Subcutaneous abdominal adipose tissue (tissue), 5 donors: Measurements from ENCODE around the gene C3AR1.

Source experiments
- H3K27ac ChIP-seq: one replicate; pipeline ENCODE4 v1.7.0; 2013; ENCODE audit warnings: low read depth, mild to moderate bottlenecking, inconsistent platforms, low read length, moderate library complexity
- H3K27me3 ChIP-seq, 5 donors: one replicate each; pipeline ENCODE4 v1.7.0; 2013; ENCODE audit warnings: low read length in 5 of 5, inconsistent platforms in 1 of 5; ENCODE audit not compliant: control insufficient read depth in 5 of 5, insufficient read depth in 4 of 5
- H3K36me3 ChIP-seq, 5 donors: one replicate each; pipeline ENCODE4 v1.7.0; 2013; ENCODE audit warnings: low read length in 5 of 5; ENCODE audit not compliant: control insufficient read depth in 5 of 5, insufficient read depth in 5 of 5
- H3K4me1 ChIP-seq, 5 donors: one replicate each; pipeline ENCODE4 v1.7.0; 2013; ENCODE audit warnings: low read length in 5 of 5, mild to moderate bottlenecking in 3 of 5, moderate library complexity in 1 of 5; ENCODE audit not compliant: control insufficient read depth in 5 of 5, insufficient read depth in 5 of 5
- H3K4me3 ChIP-seq, 5 donors: one replicate each; pipeline ENCODE4 v1.7.0; 2013; ENCODE audit warnings: low read length in 5 of 5, low read depth in 1 of 5
- H3K9ac ChIP-seq, 5 donors: one replicate each; pipeline ENCODE4 v1.7.0; 2013; ENCODE audit warnings: low read length in 5 of 5, mild to moderate bottlenecking in 4 of 5, moderate library complexity in 3 of 5
- H3K9me3 ChIP-seq, 5 donors: one replicate each; pipeline ENCODE4 v1.7.0; 2013; ENCODE audit warnings: low read length in 5 of 5; ENCODE audit not compliant: control insufficient read depth in 5 of 5
- donor health status: healthy.
- donor health status: healthy.
- donor health status: healthy.
- donor health status: healthy.
- donor health status: healthy.

The C3AR1 gene

DNA sequence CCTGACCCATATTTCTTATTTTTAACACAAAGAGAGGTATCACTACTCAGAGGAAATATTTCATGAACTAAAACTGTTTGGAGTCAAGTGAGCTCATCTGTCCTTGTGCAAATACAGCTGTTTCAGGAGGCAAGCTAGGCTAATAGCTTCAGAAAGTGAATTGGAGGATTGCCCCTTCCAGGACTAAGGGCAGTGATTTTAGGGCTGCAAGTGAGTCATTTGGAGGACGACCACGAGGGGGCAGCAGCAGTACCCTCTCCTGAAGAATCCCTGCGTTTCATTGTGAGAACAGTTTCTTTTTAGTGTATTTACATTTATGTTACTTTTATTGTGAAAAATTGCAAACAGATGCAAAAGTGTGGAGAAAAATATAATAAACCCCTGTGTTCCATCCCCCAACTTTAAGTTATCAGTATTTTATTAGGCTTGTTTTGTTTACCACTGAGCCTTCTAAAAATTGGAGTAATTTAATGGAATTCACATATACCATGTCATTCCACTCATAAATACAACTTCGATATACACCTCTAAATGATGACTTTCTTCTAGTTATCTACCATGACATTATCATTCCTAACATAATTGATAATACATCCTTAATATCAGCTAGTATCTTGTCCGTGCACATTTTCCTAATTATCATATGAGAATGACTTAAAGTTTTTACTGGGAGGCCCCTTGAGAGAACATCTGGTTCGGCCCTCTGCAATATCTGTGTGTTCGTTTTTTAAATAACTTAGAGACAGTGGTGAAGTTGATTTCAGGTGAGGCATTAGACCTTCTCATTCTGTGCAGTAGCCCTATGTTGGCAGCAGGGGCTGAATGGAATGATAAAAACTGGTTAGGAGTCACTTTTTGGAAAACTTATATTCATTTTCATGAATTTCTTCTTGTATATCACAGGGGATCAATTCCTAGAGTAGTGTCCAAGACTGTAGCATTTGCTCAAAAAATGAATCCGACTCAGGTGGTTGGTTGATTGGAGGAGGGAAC lies 19.9 kb downstream of the C3AR1 start:
- Histone ChIP-seq H3K9ac (no peak overlapping the region), H3K9me3 (no peaks in the 10 kb centered on the region), H3K27ac (no peak overlapping the region), H3K27me3 (no peaks in the 10 kb centered on the region), H3K4me1 (peaks cover 0 to 2% (median 0%) of the 10 kb centered on the region in 5 donors), H3K36me3 (peaks cover 29 to 88% (median 74%) of the 10 kb centered on the region in 5 donors), H3K4me3 (no peak overlapping the region)

- H3K27ac ChIP-seq: no peak overlapping the region
- H3K36me3 ChIP-seq: peaks cover 13 to 67% (median 49%) of the 10 kb centered on the region in 5 donors
- H3K9me3 ChIP-seq: no peaks in the 10 kb centered on the region
- H3K4me3 ChIP-seq: no peak overlapping the region
- H3K9ac ChIP-seq: no peak overlapping the region
- H3K27me3 ChIP-seq: no peaks in the 10 kb centered on the region
- peaks cover 4 to 36% (median 33%) of the 10 kb centered on the region in 5 donors for H3K4me1 ChIP-seq
These were observed 25.4 kb downstream of the C3AR1 start for GRCh38 chr12:8040791-8041190.

- H3K27ac ChIP-seq: no peak overlapping the region
- H3K27me3 ChIP-seq: no peaks in the 10 kb centered on the region
- H3K4me3 ChIP-seq: peak overlapping the region; percentile 6 to 54 (median 35)
- H3K36me3 ChIP-seq: peaks cover 13 to 46% (median 34%) of the 10 kb centered on the region in 5 donors
- no peaks in the 10 kb centered on the region for H3K9me3 ChIP-seq
- H3K9ac ChIP-seq: peak overlapping the region in 3 of 5 donors; percentile 30 to 42 (median 39)
- H3K4me1 ChIP-seq: peaks cover 21 to 57% (median 55%) of the 10 kb centered on the region in 5 donors
These were observed 27.5 kb downstream of the C3AR1 start for GRCh38 chr12:8038659-8039114.

DNA sequence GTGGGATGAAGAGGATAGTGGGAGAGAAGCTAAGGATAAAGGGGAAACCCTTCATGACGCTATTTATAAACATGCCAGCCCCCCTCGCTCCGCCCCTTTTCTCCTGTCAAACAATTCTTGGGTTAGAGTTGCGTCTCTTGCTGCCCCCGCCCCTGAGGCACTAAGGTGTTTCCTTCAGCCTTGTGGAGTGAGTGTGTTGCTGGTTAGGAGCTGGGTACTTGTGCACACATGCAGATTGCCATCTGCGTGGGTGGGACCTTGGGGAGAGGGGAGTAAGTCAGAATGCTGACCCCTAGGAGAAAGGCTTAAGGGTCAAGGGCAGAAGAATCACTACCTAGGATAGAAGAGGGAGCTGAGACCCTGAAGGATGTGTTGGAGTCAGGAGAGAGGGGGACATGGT lies 28.2 kb downstream of the C3AR1 start:
- peaks cover 13 to 39% (median 29%) of the 10 kb centered on the region in 5 donors for H3K36me3 ChIP-seq
- no peak overlapping the region for H3K27ac ChIP-seq
- H3K4me1 ChIP-seq: peaks cover 22 to 64% (median 62%) of the 10 kb centered on the region in 5 donors
- H3K9ac ChIP-seq: peak overlapping the region in 2 of 5 donors; percentile 30 to 42
- no peaks in the 10 kb centered on the region for H3K9me3 ChIP-seq
- H3K4me3 ChIP-seq: peak overlapping the region in 1 of 5 donors; percentile 54
- no peaks in the 10 kb centered on the region for H3K27me3 ChIP-seq

- Histone ChIP-seq H3K9me3 (no peaks in the 10 kb centered on the region), H3K27me3 (no peaks in the 10 kb centered on the region), H3K4me3 (no peak overlapping the region), H3K27ac (no peak overlapping the region), H3K36me3 (peaks cover 8 to 32% (median 23%) of the 10 kb centered on the region in 5 donors), H3K4me1 (peaks cover 22 to 67% (median 64%) of the 10 kb centered on the region in 5 donors), H3K9ac (no peak overlapping the region)
These were observed 29.0 kb downstream of the C3AR1 start for GRCh38 chr12:8037046-8037663.

DNA sequence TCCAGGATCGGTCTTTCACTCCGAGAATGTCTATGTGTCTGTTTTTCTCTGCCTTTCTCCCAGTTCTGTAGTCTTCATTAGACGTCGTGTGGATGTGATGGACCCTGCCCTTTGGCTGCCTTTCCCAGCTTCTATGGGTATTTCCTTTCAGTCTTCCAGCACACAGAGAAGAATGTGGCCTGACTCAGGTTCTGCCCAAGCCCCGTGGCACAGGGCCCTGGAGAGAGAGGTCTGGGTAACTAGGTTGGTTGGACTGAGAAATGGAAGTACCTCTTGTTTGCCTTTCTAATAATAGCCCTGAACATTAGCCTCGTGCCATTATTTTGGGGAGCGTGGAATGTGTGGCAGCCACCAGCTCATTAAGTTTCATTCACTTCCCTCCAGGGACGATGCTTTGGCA lies 29.8 kb downstream of the C3AR1 start:
- Histone ChIP-seq H3K36me3 (peaks cover 8 to 25% (median 17%) of the 10 kb centered on the region in 5 donors), H3K27me3 (no peaks in the 10 kb centered on the region), H3K4me1 (peaks cover 22 to 73% (median 68%) of the 10 kb centered on the region in 5 donors), H3K27ac (no peak overlapping the region), H3K4me3 (no peak overlapping the region), H3K9ac (peak overlapping the region in 1 of 5 donors; percentile 44), H3K9me3 (no peaks in the 10 kb centered on the region)

DNA sequence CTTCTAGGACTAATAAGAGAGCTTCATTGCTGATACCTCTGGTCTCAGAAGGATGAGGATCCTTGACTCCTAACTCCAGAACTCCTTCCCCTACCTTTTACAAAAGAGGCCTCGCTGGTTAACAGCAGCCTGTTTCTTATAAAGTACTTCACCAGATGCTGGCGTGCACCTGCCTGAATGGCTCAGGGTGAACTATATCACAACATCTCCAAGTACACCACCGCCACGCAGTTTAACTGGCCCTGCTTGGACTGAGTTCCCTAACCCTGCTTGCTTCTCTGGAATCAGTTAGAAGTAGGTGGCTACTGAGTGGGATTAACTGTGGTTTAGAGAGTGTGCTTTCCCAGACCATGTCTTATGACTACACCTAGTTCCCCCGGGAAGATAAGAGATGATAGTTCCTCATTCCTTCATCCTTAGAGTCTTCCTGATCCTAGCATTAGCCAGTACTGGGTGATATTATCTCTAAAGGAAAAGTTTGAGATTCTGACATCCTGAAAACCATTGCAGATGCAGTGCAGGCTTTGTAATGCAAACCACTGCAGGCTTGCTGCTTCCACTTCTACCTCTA lies 30.6 kb downstream of the C3AR1 start:
- peak overlapping the region in 3 of 5 donors; percentile 59 to 99 (median 99) for H3K9ac ChIP-seq
- no peaks in the 10 kb centered on the region for H3K9me3 ChIP-seq
- peak overlapping the region; percentile 87 for H3K27ac ChIP-seq
- peak overlapping the region in 4 of 5 donors; percentile 92 to 99 (median 94) for H3K4me3 ChIP-seq
- no peaks in the 10 kb centered on the region for H3K27me3 ChIP-seq
- H3K36me3 ChIP-seq: peaks cover 3 to 17% (median 12%) of the 10 kb centered on the region in 5 donors
- H3K4me1 ChIP-seq: peaks cover 22 to 73% (median 68%) of the 10 kb centered on the region in 5 donors

DNA sequence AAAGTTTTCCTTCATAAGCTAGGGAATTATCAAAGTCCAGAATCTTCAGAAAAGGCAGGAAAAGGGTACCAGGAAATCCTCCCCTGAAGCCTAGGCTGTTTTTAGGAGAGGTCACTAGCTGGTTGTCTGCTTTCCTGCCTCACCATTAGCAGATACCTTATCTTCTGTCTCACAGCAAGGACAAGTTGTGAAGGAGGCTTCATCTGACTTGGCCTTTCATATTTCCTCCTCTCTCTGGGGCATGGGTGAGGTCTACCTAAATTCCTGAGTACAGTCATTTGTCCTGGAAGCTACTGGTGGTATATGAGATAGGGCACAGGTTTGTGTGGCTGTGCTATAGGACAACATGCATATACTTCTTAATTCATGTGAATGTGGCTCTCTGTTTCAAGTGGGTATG lies 31.4 kb downstream of the C3AR1 start:
- peaks cover 22 to 73% (median 68%) of the 10 kb centered on the region in 5 donors for H3K4me1 ChIP-seq

DNA sequence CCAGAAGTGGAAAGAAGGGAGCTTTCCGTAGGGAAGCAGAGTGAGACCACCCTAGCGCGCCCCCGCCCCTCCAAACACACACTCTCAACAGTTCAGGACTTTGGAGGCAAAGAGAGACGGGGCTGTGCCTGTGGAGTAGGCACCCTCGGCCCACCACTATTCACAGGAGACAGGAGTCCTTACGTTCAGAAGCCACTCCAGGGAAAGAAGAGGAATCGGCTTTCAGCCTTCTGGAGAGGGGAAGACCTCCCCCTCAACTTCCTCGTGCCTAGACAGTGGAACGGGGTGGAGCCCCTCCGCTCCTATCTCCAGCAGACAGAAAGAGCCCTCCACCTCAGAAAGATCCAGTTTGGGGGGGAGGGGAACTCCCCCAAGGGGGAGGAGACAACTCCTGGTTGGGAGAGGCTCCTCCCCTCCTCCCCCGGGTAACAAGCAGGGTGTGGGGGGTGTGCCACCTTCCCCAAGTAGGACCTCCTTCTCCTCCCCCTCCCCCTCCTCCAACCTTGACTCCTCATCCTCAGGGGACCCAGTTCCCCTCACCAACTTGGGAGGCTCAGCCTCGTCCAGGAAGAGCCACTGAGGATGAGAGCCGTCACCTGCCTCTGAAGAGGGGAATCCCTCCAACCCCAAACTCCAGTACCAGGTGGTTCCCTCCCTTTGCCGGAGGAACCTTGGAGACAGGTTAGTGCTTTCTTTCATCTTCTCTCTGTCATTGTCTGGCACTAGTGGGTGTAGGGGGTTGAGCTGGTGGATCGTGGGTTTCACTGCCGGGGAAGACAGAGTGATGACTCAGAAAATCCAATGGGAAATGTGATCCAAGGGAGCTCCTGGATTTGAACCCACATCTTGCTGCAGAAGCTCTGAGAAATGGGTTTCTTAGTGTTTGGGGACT lies 32.8 kb downstream of the C3AR1 start:
- Histone ChIP-seq H3K9me3 (no peaks in the 10 kb centered on the region), H3K4me1 (peaks cover 21 to 64% (median 60%) of the 10 kb centered on the region in 5 donors), H3K27me3 (no peaks in the 10 kb centered on the region)

More for the DNA sequence above, 31.4 kb downstream of the C3AR1 start:
- H3K9me3 ChIP-seq: no peaks in the 10 kb centered on the region
- H3K36me3 ChIP-seq: peaks cover 0 to 10% (median 6%) of the 10 kb centered on the region in 5 donors
- peak overlapping the region; percentile 3 to 99 (median 98) for H3K9ac ChIP-seq
- H3K27me3 ChIP-seq: no peaks in the 10 kb centered on the region
- H3K27ac ChIP-seq: peak overlapping the region; percentile 87
- peak overlapping the region; percentile 92 to 99 (median 93) for H3K4me3 ChIP-seq

More for the DNA sequence above, 32.8 kb downstream of the C3AR1 start:
- Histone ChIP-seq H3K27ac (peak overlapping the region; percentile 87), H3K4me3 (peak overlapping the region; percentile 92 to 99 (median 93)), H3K36me3 (peaks cover 0 to 5% (median 3%) of the 10 kb centered on the region in 5 donors), H3K9ac (peak overlapping the region; percentile 81 to 99 (median 98))
